ENCODE results near the gene IDI1.

Gene IDI1

DNA sequence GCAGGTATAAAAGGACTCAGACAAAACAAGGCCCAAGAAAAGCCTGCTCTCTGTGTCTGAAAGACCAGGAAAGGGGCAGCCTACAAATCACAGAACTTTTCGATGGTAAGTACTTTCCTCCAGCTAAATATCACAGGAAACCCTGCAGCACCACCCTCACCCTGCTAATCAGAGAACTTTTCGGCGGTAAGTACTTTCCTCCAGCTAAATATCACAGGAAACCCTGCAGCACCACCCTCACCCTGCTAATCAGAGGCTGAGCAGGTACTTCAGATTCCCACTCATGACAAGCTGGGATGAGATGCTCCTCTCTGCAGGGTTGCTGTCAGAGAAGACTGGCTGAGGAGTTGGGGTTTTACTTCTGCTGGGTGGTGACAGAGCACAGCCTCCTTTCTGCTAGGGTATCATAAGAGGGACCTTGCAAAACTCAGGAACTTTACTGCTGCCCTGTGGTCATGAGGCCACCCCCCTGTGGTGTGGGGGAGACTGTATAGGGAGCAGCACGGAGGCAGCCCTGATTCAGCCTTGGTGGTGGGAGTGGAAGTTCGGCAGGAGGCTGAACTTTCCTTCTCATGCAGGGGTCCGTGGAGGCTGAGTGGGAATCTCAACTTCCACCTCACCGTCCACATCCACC is 14.4 kb upstream of the IDI1 start:
- no peak for DNase-seq (ENCODE audit: low read depth)
- TF ChIP-seq, protein P1, sequence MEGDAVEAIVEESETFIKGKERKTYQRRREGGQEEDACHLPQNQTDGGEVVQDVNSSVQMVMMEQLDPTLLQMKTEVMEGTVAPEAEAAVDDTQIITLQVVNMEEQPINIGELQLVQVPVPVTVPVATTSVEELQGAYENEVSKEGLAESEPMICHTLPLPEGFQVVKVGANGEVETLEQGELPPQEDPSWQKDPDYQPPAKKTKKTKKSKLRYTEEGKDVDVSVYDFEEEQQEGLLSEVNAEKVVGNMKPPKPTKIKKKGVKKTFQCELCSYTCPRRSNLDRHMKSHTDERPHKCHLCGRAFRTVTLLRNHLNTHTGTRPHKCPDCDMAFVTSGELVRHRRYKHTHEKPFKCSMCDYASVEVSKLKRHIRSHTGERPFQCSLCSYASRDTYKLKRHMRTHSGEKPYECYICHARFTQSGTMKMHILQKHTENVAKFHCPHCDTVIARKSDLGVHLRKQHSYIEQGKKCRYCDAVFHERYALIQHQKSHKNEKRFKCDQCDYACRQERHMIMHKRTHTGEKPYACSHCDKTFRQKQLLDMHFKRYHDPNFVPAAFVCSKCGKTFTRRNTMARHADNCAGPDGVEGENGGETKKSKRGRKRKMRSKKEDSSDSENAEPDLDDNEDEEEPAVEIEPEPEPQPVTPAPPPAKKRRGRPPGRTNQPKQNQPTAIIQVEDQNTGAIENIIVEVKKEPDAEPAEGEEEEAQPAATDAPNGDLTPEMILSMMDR (IDR thresholded peaks at IDR 0.05; ENCODE audit: control insufficient read depth, extremely low read depth, insufficient read depth): no peak
- H3K4me3 ChIP-seq (ENCODE audit: low read depth, low read length): no peak overlapping the region

DNA sequence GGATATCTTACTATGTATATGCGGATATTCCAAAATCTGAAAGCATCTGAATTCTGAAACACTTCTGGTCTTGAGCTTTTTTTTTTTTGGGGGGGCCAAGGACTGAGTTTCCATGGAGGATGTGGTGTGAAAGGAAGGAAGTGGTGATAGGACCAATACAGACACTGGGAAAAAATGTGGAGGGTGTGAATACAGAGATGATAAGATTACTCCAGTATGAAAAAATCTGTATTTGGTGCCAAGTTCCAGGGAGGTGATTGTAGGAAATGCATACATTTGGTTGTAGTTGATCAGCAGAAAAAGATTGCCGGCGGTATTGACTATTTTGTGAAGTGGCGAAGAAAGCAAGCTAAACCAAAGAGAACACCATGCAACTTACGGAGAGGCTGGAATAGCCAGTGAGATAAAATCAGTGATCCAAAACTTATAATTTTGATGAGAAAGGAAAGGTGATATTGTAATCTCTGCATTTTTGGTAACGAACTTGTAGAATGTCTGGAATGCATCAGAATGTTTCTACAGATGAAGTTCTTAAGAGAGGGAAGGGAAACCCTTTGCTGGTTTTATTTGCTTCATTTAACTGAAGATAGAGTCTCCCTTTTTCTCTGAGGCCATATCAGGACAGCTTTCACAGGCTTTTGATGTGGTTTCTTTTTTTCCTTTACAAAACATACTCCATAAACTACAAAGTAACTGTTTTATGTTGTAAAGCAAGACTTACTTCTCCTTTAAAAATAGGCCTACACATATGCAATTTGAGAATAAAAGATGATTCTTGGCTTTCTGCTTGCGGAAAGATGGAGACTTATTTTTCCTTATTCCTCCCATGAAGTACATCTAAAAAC is 13.2 kb upstream of the IDI1 start:
- no peak overlapping the region for H3K4me3 ChIP-seq (ENCODE audit: low read depth, low read length)
- DNase-seq (ENCODE audit: low read depth): no peak
- TF ChIP-seq, protein P1 (IDR thresholded peaks at IDR 0.05; ENCODE audit: control insufficient read depth, extremely low read depth, insufficient read depth): no peak

DNA sequence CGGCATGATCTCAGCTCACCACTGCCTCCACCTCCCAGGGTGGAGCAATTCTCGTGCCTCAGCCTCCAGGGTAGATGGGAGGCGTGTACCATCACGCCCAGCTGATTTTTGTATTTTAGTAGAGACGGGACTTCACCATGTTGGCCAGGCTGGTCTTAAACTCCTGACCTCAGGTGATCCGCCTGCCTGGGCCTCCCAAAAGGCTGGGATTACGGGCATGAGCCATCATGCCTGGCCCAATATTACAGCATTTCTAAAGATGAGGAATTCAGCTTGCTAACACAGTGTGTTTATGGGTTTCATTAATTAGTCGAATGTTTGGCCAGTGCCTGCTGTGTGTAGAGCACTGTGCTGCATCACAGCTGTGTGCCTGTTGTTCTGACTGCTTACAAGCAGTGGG is 11.0 kb upstream of the IDI1 start:
- H3K4me3 ChIP-seq (ENCODE audit: low read depth, low read length): no peak overlapping the region
- no peak for DNase-seq (ENCODE audit: low read depth)
- TF ChIP-seq, protein P1 (IDR thresholded peaks at IDR 0.05; ENCODE audit: control insufficient read depth, extremely low read depth, insufficient read depth): no peak

DNA sequence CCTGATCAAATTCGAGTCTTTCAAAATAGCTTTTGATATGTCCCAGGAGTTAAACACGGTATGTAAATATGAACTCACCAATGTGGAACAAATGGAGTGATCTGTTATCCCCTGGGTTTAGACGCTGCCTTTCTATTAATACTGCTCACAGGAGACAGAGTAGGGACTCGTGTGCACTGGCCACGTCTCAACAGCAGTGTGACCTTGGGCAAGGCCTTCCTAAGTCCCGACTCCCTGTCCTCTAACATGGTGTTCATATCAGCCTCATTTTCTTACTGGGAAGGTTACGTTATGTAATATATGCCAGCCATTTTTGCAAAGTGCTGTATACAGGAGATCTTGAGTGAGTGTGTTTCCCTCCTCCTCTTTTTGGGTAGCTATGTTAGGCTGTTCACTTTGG is 9.1 kb upstream of the IDI1 start:
- TF ChIP-seq, protein P1 (IDR thresholded peaks at IDR 0.05; ENCODE audit: control insufficient read depth, extremely low read depth, insufficient read depth): no peak

DNA sequence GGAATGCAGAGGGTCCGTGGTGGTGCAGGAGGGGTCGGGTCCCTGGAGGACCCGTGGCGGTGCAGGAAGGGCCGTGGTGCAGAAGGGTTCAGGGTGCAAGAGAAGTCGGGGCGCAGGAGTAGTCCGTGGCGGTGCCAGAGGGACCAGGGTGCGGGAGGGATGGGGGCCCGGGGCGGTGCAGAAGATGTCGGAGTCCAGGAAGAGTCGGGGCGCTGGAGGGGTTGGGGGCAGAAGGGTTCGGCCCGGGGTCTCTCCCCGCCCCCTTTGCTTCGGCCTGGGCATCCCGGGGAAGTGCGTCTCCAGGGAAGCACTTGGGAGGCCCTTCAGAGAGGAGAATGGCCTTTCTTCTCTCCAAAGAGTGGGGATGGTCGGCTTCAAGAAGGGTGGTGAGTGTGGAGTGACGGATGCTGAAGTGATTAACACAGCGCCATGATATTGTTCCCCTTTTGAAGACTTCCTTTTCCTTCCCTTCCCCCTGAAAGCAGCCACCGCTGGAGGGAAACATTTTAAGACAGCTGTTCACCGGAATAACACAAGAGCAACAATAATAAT is 8.3 kb upstream of the IDI1 start:
- peak overlapping the region; percentile 93 for H3K4me3 ChIP-seq (ENCODE audit: low read depth, low read length)
- TF ChIP-seq, protein P1 (IDR thresholded peaks at IDR 0.05; ENCODE audit: control insufficient read depth, extremely low read depth, insufficient read depth): no peak
- DNase-seq (ENCODE audit: low read depth): no peak

More for the DNA sequence above, 9.1 kb upstream of the IDI1 start:
- DNase-seq (ENCODE audit: low read depth): no peak
- H3K4me3 ChIP-seq (ENCODE audit: low read depth, low read length): peak overlapping the region; percentile 93

DNA sequence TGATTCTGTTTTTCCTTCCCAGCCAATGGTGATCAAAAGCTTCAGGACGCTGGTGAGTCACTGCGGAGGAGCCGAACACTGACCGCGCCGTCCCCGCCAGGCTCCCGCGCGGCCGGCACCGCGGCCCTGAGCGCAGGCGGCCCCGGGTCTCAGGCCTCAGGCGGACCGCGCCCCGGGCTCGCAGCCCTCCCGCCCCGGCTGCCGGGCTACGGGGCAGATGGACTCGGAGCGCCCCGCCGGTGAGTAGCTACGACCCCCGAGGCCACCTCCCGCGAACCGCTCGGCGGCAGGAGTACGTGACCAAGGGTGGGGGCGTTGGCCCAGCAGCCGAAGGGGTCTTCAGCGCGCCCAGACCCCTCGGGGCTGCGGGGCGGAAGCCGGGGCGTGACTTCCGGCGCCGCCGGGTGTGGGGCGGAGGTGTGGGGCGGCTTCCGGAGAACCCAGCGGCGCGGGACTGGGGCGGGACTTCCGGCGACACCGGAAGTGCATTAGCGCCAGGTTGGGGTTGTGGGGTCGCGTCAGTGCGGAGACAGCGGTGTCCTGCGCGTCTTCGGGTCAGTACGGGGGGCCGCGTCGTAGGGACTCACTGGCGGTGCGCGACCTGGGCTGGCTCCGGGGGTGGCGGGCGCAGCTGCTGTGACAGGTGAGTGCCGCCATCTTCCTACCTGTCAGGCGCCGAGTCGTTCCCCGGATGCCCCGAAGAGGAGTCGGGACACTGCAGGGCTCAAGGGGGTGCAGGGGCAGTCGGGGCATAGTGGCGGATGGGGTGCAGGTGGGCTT is 7.6 kb upstream of the IDI1 start, which contains the start of gene WDR37:
Gene WDR37, plus strand, starts transcription at position 60 of the 780 bp plus-strand sequence. CDS start 15,771 bp downstream, outside the sequence.
- TF ChIP-seq, protein P1 (IDR thresholded peaks at IDR 0.05; ENCODE audit: control insufficient read depth, extremely low read depth, insufficient read depth): no peak
- DNase-seq (ENCODE audit: low read depth): no peak
- peak within 1 kb of the TSS; percentile 93 for H3K4me3 ChIP-seq (ENCODE audit: low read depth, low read length)
